Measurements from ENCODE around the gene SFN. TPM values are rescaled to one million over a fixed set of nuclear protein-coding genes. Genes with fewer than 3 reads are reported as not detected.

Gene SFN
- total and polyA plus RNA-seq, 2 of the 13 experiments (the other 11 are each of a cell fraction or from before 2014, with no cell fraction given), result 4.3 to 5.6 TPM

GRCh38 chr1:26889551-26890466 is 26.9 kb downstream of the SFN start, which contains the start of gene GPN2 (continued):
- peak; percentile 33; the same call in 1 of the 2 replicates for TF ChIP-seq BCL6 (CRISPR knock-in tag; IDR thresholded peaks at IDR 0.05)
- peak; percentile 36; the same call in 1 of the 2 replicates for TF ChIP-seq ETV6 (CRISPR knock-in tag; conservative IDR thresholded peaks at IDR 0.05)
- TF ChIP-seq ZMYM2 (CRISPR knock-in tag; IDR thresholded peaks at IDR 0.05), result no peak
- 0 out of 2 replicates have a peak, but pooled peaks have one; percentile 45 for TF ChIP-seq TOE1 (CRISPR knock-in tag; IDR thresholded peaks at IDR 0.05)
- TF ChIP-seq CREBL2 (CRISPR knock-in tag; IDR thresholded peaks at IDR 0.05; ENCODE audit: borderline replicate concordance), result peak; percentile 78; the same call in 1 of the 2 replicates
- TF ChIP-seq YY1 (IDR thresholded peaks at IDR 0.05; ENCODE audit: insufficient read depth, insufficient replicate concordance, low read depth, low read length), result peak; percentile 20
- no peak for TF ChIP-seq ZBTB4 (CRISPR knock-in tag; IDR thresholded peaks at IDR 0.05; ENCODE audit: borderline replicate concordance)
- no peak for TF ChIP-seq TBX3 (IDR thresholded peaks at IDR 0.05; ENCODE audit: borderline replicate concordance)
- TF ChIP-seq ZNF354B (CRISPR knock-in tag; IDR thresholded peaks at IDR 0.05), result no peak; the same call in 1 of the 2 replicates
- peak; percentile 58; the same call in 1 of the 2 replicates for TF ChIP-seq ZNF761 (CRISPR knock-in tag; conservative IDR thresholded peaks at IDR 0.05)
- TF ChIP-seq HOXD1 (CRISPR knock-in tag; IDR thresholded peaks at IDR 0.05), result 0 out of 2 replicates have a peak, but pooled peaks have one; percentile 3
- TF ChIP-seq ZNF576 (CRISPR knock-in tag; IDR thresholded peaks at IDR 0.05), result peak; percentile 80; the same call in 1 of the 2 replicates
- TF ChIP-seq NFE2 (CRISPR knock-in tag; IDR thresholded peaks at IDR 0.05), result no peak
- no peak for TF ChIP-seq ZNF292 (CRISPR knock-in tag; IDR thresholded peaks at IDR 0.05; ENCODE audit: borderline replicate concordance, low read depth)
- no peak for TF ChIP-seq U2AF1 (optimal IDR thresholded peaks at IDR 0.05; ENCODE audit: low read depth, low read length)
- peak; percentile 31; the same call in 1 of the 2 replicates for TF ChIP-seq ZNF234 (CRISPR knock-in tag; conservative IDR thresholded peaks at IDR 0.05)
- peak; percentile 77 for TF ChIP-seq RXRA (CRISPR knock-in tag; IDR thresholded peaks at IDR 0.05)
- TF ChIP-seq ZNF296 (CRISPR knock-in tag; conservative IDR thresholded peaks at IDR 0.05), result no peak; the same call in 1 of the 2 replicates
- peak; percentile 87 for TF ChIP-seq ZNF574 (CRISPR knock-in tag; IDR thresholded peaks at IDR 0.05)
- peak; percentile 92 for TF ChIP-seq ZGPAT (CRISPR knock-in tag; IDR thresholded peaks at IDR 0.05)
- TF ChIP-seq WIZ (CRISPR knock-in tag; IDR thresholded peaks at IDR 0.05), result peak; percentile 15

Data from HepG2 (cell line).